Heart left ventricle (tissue), 13 donors: ENCODE data around the gene CTSE.

Experiments used
- POLR2A ChIP-seq, 2 donors: fragments of 450-650 bp; IDR thresholded peaks; one replicate each; pipeline ENCODE4 v1.6.1; 2017; ENCODE audit warnings: antibody characterized with exemption in 2 of 2, mild to moderate bottlenecking in 2 of 2, moderate library complexity in 2 of 2
- TF ChIP-seq, protein P1 (sequence below), 12 donors: fragments of 200-600 bp; sonication (generic) in 4 of 12; IDR thresholded peaks; one replicate each; pipeline versions ENCODE4 v1.5.0 to v1.8.0; 2018 to 2022; ENCODE audit warnings: antibody characterized with exemption in 12 of 12, mild to moderate bottlenecking in 5 of 12
- donor health status: ischemic (EF 13 %, LVEDD 7.1; RV severe dilation, severe dysfunction).
- donor health status: DM: no; HTN: yes; CAD: no.
- donor health status: DM: no; HTN: no; CAD: no.
- donor health status: ischemic (EF 25% LVEDD 6.9; RV normal size, moderate dysfunction).
- donor health status: ischemic (EF 25% LVEDD 5.7; RV mildly dilated, moderate dysfunction).
- donor health status: ischemic (EF 35%, LVEDD 5.7; RV mildly dilated, moderate dysfunction).
- donor health status: nonischemic (EF 11% LVEDD 7.7; RV severe dilation, severe dysfunction).
- donor health status: DM: yes; HTN: yes; CAD: no.
- donor health status: PGD.
- donor health status: ischemic (EF 29% LVEDD 5.4; RV normal size, mild dysfunction).
- donor health status: nonischemic (EF 23%, LVEDD 6.1; RV moderate dilation, normal function).

DNA sequence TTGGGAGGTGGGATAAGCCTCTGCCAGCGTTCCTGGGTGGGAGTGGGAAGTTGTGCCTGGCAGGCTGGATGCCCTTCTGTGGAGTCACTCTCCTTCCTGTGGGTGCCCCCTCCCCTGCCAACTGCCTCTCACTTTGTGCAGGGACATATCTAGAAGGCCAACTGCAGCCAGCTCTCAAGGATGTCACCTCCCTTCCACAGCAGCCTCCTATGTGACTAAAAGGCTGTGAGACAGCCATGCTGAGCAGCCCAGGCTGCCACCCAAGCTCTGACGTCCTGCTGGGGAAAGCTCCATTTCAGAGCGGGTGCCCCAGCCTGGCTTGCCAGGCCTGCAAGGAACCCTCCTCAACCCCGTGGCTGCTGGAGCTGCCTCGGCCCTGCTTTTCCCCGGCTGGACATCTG, 60.9 kb downstream of the CTSE start:
- TF ChIP-seq, protein P1, sequence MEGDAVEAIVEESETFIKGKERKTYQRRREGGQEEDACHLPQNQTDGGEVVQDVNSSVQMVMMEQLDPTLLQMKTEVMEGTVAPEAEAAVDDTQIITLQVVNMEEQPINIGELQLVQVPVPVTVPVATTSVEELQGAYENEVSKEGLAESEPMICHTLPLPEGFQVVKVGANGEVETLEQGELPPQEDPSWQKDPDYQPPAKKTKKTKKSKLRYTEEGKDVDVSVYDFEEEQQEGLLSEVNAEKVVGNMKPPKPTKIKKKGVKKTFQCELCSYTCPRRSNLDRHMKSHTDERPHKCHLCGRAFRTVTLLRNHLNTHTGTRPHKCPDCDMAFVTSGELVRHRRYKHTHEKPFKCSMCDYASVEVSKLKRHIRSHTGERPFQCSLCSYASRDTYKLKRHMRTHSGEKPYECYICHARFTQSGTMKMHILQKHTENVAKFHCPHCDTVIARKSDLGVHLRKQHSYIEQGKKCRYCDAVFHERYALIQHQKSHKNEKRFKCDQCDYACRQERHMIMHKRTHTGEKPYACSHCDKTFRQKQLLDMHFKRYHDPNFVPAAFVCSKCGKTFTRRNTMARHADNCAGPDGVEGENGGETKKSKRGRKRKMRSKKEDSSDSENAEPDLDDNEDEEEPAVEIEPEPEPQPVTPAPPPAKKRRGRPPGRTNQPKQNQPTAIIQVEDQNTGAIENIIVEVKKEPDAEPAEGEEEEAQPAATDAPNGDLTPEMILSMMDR (IDR thresholded peaks at IDR 0.05): no peak
- no peak for TF ChIP-seq POLR2A (IDR thresholded peaks at IDR 0.05)
